EH (cell line): ENCODE measurements around the gene C19orf25.
"Not testable (repeated sequence)": the region's sequence is repeated elsewhere in the genome, so short reads cannot be mapped to it uniquely, and the experiment has no call there.

Source experiments
- DNase-seq: peaks from one replicate; pipeline ENCODE4 v3.0.0-alpha.2; 2015; ENCODE audit warnings: low read depth

Gene C19orf25

DNA sequence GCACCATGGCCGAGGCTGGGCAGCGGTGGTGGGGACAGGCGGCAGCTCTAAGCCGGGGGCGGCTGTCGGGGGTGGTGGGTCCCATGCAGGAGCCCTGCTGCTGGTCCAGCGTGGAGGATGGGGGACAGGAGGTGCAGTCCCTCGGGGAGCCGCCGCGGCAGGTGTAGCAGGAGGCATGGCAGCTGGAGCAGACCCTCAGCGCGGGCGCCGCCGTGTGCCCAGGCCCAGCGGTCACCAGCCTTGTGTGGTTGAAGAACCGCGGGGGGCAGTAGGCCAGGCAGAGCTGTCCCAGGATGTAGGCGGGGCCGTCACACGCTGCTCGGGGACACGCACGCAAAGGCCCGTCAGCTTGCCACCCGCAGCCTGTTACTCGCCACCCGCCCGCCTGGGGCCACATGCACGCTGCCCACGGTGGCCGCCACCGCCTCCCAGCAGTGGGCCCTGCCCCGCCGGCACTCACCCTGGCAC lies 2.9 kb upstream of the C19orf25 start:
- no peak for DNase-seq

DNA sequence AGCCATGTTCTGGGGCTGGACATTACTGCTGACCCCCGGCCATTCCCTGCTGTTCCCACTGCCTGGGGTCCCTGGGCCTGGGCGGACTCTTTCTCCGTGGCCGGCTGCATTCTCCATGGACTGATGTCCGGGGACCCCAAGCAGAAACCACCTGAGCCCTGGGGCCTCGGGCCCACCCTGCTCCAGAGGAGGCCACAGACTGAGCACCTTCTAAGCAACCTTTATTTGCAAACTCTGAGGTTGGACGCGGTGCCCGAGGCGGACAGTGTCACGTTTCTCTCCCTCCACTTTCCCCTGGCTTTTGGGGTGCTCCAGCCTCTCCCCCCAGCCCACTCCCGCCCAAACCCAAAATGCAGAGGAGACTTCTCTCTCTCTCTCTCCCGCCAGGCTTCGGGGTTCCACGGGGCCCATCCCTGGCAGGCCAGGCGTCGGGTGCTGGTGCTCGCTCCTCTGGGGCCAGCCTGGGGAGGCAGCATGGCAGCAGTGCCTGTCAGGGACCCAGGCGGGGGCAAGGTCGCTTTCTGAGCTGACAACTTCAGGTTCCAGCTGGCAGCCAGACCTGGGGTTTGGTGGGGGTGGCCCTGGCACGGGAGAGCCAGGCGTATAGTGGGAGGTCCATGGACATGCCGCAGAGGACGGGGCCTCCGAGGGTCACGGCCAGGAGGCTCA lies 2.3 kb upstream of the C19orf25 start:
- DNase-seq, result no peak

DNA sequence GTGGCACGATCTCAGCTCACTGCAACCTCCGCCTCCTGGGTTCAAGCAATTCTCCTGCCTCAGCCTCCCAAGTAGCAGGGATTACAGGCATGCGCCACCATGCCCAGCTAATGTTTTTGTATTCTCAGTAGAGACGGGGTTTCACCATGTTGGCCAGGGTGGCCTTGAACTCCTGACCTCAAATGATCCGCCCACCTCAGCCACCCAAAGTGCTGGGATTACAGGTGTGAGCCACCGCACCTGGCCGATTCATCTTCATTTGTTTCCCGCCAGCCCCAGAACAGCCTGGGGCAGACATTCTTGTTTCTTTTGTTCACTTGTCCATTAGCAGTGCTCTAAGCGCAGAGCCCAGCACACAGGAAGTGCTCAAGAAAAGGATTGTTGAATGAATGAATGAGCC lies 2.0 kb downstream of the C19orf25 start:
- not testable (repeated sequence) for DNase-seq

DNA sequence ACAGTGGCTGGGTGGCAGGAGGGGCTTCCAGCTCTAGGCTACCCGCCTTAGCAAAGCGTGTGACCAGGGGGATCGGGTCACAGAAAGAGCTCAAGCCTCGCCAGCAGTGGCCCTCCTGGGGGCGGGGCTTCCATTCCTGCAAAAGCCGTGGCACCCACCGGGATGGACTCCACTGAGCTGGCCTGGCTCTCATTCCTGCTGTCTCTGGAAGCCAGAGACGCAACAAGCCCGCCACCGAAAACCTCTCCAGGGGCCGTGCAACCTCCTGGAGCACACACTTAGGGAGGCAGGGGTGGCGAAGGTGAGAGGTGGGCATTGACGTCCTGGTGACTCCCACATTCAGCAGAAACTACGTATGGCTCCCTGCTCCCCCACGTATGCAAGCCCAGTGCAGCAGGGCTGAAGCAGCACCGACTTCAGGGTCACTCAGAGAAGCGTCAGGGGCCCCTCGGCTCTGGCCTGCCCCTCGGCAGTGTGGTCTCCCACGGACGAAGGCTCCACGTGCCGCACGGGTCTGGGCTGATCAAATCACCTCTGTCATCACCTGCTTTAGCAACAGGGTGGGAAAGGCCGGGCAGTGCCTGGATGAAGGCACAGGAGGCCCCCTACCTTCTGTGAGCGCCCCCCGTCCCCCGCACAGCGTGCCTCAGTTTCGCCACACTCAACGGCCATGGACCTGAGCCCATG lies 3.1 kb downstream of the C19orf25 start:
- DNase-seq, result no peak

DNA sequence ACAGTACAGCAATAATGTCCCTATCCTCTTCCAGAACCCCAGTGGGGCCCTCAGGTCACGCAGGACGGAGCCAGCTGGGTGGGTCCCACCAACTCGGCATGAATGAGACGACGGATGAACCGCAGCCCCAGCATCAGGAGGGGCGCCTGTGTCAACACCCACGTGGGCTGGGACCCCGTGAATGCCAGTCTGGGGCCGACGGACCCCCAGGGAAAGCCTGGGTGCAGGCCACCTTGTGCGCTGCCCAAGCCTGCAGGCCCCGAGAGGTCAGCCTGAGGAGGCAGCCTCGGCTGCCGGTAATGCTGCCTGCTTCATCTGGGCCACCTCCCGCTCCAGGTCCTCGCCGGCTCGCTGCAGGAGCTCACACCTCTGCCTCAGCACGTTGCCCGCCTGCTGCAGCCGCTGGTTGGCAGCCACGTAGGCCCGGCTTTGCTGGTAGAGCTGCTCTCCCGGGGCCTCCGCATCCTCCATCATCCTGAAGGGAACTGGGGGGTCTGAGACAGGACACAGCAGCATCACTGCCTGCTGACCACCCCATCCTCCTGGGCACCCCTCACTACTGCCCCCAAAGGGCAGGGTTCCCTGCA lies 4.2 kb downstream of the C19orf25 start:
- DNase-seq, result no peak

DNA sequence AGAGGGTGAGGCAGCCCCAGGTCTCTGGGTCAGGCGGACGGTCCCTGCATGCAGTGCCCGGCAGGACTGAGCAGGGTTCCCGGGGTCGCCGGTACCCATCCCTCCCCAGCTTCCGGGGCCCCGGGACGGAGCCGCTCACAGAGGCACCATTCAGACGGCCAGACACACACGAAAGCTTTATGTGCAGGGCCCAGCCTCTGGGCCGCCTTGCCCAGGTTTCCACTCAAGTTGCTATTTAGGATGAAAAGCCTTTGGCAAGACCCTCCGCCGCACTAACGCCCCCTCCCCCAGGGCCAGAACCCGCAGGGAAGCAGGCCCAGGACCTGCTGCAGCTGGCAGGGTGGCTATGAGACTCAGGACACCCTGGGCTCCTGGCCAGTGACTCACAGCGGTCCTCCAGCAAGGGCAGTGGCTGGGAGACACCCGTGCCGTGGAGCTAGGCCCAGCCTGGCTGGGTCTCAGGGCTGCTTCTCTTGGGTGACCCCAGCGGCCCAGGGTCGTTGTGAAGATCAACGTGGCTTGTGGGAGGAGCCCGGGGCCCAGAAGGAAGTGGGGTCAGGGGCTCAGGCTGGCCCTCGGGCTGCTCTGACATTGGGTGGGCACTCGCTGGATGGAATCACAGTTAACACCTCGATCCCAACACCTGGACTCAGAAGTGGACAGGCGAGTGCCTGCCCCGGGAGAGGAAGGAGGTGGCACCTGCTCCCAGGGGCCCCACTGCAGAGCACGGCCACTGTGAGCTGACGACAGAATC lies 4.8 kb downstream of the C19orf25 start:
- DNase-seq, result no peak

DNA sequence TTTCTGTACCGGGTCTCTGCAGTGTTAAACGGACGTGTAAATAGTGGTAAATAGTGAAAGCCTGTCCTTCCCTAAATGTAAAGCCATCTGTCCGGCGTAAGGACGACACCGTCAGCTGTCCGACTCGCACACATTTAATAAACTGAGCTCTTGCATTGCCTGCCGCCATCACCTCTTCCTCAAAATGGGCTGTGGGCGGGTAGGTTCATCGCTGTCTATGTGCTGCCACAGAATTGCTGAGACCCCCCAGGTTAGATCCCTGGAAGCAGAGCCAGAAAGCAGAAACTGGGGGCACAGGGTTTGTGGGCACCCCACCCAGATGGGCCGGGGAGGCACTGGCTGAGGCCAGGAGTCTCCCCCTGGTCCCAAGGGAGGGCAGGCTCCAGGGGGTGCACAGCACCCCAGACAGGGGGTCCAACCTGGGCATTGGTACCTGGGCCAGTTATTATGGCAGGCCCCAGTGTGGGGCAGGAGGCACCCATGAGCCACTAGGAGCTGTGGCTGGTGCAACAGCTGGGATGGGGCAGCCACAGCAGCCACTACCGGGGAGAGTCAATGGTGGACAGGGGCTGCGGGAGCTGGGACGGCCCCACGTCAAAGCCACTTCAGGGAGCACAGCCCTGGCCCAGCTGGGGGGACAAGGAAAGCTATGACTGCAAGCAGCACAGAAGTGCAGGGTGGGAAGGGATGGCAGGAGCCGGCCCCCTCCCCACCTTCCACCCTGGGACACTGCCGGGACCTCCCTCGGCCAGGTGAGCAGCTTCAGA lies 5.7 kb downstream of the C19orf25 start:
- no peak for DNase-seq

DNA sequence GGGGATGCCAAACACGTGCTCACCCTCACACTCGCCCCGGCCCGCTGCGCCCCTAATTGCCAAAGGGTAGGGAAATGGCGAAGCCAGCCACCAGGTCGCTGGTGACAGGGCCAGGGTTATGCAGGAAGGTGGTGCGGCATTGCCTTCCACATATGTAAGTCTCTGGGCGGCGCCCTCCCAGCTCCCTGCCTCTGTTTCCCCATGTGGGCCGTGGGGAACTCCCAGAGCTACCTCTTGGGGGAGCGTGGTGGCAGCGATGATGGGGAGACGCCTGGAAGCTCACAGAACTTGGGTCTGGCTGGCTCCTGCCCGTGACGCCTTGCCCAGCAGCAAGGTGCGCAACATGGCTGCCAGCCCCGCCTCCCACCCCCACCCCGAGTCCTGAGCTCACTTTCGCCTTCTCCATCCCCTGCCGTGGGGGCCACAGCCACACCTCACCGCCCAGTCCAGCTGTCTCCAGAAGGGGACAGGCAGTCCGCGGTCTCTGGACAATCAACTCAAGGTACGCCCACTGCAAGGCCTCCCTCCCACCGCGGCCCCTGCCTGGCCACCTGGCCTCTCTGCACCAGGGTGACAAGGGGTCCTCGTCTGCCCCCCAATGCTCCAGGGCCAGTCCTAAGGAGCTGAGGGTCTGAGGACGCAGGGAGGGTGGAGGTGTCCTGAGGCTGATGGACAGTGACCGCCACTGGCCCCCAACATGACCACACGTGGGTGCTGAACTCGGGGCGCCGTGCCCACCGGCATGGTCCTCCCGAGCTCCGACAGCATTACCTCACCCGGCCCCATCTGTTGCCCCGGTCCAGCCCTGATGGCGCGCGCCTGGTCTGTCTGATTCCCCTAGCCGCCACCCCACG lies 6.6 kb downstream of the C19orf25 start:
- DNase-seq, result no peak

DNA sequence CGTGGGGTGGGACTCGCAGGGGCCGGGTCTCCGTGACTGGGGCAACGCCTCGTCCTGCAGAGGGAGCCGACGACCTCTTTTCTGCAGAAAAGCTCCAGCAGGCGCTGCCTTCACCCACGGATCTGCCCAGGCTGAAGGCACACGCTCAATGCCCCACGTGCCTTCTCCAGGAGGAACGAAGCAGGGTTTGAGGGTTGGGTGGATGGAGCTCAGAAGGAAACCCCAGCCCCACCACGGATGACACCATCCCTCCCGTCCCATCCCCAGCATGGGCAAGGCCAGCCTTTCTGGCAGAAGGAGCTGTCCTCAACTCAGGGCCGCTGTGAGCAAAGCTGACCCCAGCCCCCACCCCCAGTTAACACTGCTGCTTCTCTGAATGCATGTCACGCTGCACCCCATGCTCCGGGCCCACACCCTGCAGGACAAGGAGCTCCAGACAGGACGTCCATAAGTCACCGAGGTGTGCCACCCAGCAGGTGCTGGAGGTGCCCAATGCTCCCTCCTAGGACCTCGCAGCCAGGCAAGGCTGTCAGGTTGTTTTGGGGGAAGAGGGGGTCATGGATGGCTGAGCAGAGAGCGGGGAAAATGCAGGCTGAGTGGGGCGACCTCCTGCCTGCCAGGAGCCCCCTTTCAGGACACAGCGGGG lies 7.4 kb downstream of the C19orf25 start:
- no peak for DNase-seq

DNA sequence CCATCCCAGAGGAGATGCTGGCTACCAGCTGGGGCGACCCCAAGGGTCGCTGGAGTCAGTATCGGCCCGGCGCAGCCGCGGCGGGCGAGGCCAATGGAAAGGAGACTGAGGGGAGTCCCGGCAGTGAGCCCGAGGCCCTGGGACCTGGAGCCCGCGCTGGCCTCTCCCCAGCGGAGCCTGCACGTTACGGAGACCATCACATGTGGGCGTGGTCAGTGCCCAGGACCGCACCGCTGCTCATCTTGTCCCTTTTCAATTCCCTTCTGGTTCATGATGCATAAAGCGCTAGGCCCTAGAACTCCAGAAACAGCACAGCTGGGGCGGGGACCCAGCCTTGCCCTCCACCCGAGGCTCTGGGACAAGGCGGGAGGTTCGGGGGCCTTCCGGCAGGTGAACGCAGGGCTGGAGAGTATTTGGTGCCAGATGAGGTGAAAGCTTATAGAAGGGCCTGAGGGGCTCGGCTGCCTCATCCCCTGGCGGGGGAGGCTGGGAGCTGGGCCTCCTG lies 8.0 kb downstream of the C19orf25 start:
- peak; percentile 35 for DNase-seq

DNA sequence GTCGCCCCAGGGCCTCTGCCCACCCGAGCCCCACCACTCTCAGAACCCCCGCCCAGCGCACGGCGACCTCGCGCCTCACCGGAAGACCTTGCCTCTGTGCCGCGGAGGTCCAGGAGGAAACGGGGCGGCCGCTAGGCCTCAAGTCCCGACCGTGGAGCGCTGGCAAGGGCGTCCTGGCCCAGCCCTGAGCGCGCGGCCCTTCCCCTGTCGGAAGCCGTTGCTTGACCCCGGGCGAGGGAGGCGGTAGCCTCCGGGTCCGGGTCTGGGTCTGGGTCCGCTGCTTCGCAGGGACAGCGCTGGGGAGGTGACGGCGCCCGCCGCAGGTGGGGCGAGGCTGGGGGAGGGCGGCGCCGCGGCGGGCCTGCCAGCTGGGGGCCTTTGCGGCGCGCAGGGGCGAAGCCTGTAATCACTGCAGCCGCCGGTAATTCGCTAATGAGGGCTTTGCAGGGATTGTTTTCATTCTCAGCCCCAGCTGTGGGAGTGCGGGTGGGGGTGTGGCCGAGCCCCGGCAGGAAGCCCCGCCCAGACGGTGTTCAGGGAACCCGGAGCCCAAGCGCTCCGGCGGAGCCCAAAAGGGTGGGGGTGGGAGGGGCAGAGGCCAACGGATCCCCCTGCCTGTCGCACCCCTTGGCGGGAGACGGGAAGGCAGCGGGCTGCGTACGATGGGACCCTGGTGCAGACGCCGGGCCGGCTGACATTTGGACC lies 8.6 kb downstream of the C19orf25 start:
- DNase-seq, result peak; percentile 41

DNA sequence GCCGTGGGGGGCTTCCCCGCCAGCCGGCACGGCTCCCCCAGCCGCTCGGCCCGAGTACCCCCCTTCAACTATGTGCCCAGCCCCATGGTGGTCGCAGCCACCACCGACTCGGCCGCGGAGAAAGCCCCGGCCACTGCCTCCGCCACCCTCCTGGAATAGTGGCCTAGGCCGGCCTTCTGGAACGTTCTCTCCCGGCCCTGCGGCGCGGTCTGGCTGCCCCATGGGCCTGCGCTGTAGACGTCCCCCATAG lies 9.0 kb downstream of the C19orf25 start:
- no peak for DNase-seq

DNA sequence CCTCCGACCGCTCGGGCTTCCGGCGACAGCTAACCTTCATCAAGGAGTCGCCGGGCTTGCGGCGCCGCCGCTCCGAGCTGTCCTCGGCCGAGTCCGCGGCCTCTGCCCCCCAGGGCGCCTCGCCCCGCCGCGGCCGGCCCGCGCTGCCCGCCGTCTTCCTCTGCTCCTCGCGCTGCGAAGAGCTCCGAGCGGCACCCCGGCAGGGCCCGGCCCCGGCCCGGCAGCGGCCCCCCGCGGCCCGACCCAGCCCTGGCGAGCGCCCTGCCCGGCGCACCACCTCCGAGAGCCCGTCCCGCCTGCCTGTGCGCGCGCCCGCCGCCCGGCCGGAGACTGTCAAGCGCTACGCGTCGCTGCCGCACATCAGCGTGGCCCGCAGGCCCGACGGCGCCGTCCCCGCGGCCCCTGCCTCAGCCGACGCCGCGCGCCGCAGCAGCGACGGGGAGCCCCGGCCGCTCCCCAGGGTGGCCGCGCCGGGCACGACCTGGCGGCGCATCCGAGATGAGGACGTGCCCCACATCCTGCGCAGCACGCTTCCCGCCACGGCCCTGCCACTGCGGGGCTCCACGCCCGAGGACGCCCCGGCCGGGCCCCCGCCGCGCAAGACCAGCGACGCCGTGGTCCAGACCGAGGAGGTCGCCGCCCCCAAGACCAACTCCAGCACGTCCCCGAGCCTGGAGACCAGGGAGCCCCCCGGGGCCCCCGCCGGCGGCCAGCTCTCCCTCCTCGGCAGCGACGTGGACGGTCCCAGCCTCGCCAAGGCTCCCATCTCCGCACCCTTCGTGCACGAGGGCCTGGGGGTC lies 9.6 kb downstream of the C19orf25 start:
- DNase-seq, result peak; percentile 38

DNA sequence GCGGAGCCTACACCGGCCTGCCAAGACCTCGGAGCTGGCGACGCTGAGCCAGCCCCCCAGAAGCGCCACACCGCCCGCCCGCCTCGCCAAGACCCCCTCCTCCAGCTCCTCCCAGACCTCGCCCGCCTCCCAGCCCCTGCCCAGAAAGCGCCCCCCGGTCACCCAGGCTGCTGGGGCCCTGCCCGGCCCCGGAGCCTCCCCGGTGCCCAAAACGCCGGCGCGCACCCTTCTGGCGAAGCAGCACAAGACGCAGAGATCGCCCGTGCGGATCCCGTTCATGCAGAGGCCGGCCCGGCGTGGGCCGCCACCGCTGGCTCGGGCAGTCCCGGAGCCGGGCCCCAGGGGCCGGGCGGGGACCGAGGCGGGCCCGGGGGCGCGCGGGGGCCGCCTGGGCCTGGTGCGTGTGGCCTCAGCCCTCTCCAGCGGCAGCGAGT lies 10.2 kb downstream of the C19orf25 start:
- peak; percentile 44 for DNase-seq

DNA sequence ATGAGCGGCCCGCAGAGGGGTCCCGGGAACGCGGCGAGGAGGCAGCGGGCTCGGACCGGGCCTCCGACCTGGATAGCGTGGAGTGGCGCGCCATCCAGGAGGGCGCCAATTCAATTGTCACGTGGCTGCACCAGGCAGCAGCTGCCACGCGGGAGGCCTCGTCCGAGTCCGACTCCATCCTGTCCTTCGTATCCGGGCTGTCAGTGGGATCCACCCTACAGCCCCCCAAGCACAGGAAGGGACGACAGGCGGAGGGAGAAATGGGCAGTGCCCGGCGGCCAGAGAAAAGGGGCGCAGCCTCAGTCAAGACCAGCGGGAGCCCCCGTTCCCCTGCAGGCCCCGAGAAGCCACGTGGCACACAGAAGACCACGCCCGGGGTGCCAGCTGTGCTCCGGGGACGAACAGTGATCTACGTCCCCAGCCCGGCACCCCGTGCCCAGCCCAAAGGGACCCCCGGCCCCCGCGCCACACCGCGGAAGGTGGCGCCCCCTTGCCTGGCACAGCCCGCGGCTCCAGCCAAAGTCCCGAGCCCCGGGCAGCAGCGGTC lies 10.7 kb downstream of the C19orf25 start:
- no peak for DNase-seq

DNA sequence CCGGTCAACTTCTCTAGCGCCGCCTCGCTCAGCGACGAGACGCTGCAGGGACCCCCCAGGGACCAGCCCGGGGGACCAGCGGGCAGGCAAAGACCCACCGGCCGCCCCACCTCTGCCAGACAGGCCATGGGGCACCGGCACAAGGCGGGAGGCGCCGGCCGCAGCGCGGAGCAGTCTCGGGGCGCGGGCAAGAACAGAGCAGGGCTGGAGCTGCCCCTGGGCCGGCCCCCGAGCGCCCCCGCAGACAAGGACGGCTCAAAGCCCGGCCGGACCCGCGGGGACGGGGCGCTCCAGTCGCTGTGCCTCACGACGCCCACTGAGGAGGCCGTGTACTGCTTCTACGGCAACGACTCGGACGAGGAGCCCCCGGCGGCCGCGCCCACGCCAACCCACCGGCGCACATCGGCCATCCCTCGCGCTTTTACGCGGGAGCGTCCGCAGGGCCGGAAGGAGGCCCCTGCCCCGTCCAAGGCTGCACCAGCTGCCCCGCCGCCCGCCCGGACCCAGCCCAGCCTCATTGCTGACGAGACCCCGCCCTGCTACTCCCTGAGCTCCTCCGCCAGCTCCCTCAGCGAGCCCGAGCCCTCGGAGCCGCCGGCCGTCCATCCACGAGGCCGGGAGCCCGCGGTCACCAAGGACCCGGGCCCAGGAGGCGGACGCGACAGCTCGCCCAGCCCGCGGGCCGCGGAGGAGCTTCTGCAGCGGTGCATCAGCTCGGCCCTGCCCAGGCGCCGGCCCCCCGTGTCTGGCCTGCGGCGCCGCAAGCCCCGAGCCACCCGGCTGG lies 11.3 kb downstream of the C19orf25 start:
- no peak for DNase-seq

DNA sequence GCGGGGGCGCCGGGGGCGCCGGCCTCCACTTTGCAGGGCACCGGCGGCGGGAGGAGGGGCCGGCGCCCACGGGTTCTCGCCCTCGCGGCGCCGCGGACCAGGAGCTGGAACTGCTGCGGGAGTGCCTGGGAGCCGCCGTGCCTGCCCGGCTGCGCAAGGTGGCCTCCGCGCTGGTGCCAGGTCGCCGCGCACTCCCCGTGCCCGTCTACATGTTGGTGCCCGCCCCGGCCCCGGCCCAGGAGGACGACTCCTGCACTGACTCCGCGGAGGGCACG lies 11.9 kb downstream of the C19orf25 start:
- no peak for DNase-seq
